Vagina (tissue), 2 donors: ENCODE results near the gene PLGRKT. TPM values are rescaled to one million over a fixed set of nuclear protein-coding genes. Genes with fewer than 3 reads are reported as not detected.

Experiments
- DNase-seq, 2 donors: peaks; one replicate each; pipeline ENCODE4 v3.0.0-alpha.2; 2017; ENCODE audit errors: extremely low spot score in 2 of 2
- H3K27ac ChIP-seq: fragments of 200-600 bp; sonication (generic); one replicate; pipeline ENCODE4 v1.5.1; 2019
- H3K27me3 ChIP-seq: fragments of 200-600 bp; sonication (generic); one replicate; pipeline ENCODE4 v1.5.1; 2019
- H3K36me3 ChIP-seq, 2 donors: fragments of 200-600 bp; sonication (generic); one replicate each; pipeline ENCODE4 v1.5.1; 2017 to 2019
- H3K4me1 ChIP-seq: fragments of 200-600 bp; sonication (generic); one replicate; pipeline ENCODE4 v1.5.1; 2019
- H3K4me3 ChIP-seq, 2 donors: fragments of 200-600 bp; sonication (generic); 1 replicate in 1 of 2; 2 replicates in 1 of 2; pipeline ENCODE4 v1.5.1; 2016 to 2019
- H3K9me3 ChIP-seq: fragments of 200-600 bp; sonication (generic); one replicate; pipeline ENCODE4 v1.5.1; 2019
- POLR2A ChIP-seq, 2 donors: fragments of 450-650 bp; IDR thresholded peaks; one replicate each; pipeline ENCODE4 v1.6.1; 2017; ENCODE audit warnings: antibody characterized with exemption in 2 of 2, mild to moderate bottlenecking in 2 of 2, moderate library complexity in 2 of 2
- POLR2AphosphoS5 ChIP-seq, 2 donors: sonication (generic); formaldehyde crosslinking; IDR thresholded peaks; one replicate each; pipeline ENCODE4 v1.9.0; 2017; ENCODE audit warnings: antibody characterized with exemption in 2 of 2, mild to moderate bottlenecking in 2 of 2, low read depth in 1 of 2; ENCODE audit not compliant: insufficient read depth in 1 of 2
- intact Hi-C: fragments of 100-400 bp; cut with DNase I; formaldehyde crosslinking; loops from one replicate; pipeline ENCODE4 v1.15.1; 2023
- total RNA-seq: library from RNA; depleted of rRNA; stranded (reverse); fragments of >200 nt; gene quantifications from one replicate; pipeline ENCODE4 v1.2.3, GENCODE V29; 2016
- TF ChIP-seq, protein P1 (sequence below), 3 experiments: fragments of 450-650 bp in 2 of 3; fragments of 200-600 bp in 1 of 3; sonication (generic) in 1 of 3; IDR thresholded peaks; one replicate each; pipeline ENCODE4 v1.5.1; 2017 to 2019; ENCODE audit warnings: antibody characterized with exemption in 3 of 3, mild to moderate bottlenecking in 2 of 3, moderate library complexity in 2 of 3

PLGRKT gene
- total RNA-seq, 1 donor from 2014 or later: 10.1 TPM

DNA sequence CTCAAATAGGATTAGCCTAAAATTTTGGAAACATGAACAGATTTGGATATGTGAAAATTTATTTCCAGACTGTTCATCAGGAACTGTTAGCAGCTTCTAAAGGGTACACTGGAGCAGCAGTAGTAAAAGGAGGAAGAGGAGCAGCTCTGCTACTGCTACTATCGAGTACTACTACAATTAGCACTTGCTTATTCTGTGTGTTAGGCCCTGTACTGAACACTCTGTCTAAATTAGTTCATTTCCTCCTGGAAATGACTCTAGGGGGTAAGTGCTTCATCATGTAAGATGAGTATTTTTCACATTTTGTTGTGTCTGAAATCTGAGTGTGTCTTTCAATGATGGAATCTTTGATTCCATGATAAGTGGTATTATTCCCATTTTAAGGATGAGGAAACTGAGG, 22.4 kb upstream of the PLGRKT start:
- no peak for DNase-seq
- H3K27ac ChIP-seq: no peak overlapping the region
- no peaks in the 10 kb centered on the region for H3K9me3 ChIP-seq
- peaks cover 4 to 6% of the 10 kb centered on the region in 2 donors for H3K36me3 ChIP-seq
- H3K4me1 ChIP-seq: no peaks in the 10 kb centered on the region
- H3K27me3 ChIP-seq: no peaks in the 10 kb centered on the region
- no peak overlapping the region for H3K4me3 ChIP-seq
- no peak for TF ChIP-seq POLR2AphosphoS5 (IDR thresholded peaks at IDR 0.05; ENCODE audit: insufficient read depth in 1 of 2, low read depth in 1 of 2)
- TF ChIP-seq POLR2A (IDR thresholded peaks at IDR 0.05): no peak
- TF ChIP-seq, protein P1, sequence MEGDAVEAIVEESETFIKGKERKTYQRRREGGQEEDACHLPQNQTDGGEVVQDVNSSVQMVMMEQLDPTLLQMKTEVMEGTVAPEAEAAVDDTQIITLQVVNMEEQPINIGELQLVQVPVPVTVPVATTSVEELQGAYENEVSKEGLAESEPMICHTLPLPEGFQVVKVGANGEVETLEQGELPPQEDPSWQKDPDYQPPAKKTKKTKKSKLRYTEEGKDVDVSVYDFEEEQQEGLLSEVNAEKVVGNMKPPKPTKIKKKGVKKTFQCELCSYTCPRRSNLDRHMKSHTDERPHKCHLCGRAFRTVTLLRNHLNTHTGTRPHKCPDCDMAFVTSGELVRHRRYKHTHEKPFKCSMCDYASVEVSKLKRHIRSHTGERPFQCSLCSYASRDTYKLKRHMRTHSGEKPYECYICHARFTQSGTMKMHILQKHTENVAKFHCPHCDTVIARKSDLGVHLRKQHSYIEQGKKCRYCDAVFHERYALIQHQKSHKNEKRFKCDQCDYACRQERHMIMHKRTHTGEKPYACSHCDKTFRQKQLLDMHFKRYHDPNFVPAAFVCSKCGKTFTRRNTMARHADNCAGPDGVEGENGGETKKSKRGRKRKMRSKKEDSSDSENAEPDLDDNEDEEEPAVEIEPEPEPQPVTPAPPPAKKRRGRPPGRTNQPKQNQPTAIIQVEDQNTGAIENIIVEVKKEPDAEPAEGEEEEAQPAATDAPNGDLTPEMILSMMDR (IDR thresholded peaks at IDR 0.05): no peak
- intact Hi-C loops: no loop called here

DNA sequence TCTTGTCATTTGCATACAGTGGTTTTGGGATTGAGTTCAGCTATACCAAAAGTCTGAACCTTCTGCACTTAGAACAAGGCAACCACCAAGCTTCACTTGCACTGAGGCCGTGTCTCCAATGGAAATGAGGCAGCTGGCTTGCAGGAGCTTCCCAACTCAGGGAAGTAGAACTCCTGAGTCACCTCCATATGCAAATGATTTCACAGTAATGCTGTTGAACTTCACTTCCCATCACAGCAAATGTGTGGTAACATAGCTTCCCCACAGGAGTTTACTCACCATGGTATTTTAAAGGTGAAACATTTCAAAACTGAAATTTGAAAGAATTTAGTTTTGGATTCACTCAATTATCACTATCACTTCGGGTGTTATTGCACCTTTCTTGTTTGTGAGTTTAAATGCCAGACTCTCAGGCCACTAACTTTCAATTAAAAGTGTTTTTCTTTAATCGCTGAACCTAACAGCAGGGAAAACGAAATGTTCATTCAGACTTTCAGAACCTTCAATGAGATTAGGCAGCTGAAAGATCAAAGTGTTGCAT, 21.6 kb upstream of the PLGRKT start:
- Histone ChIP-seq H3K4me3 (no peak overlapping the region), H3K4me1 (no peaks in the 10 kb centered on the region), H3K27me3 (no peaks in the 10 kb centered on the region), H3K36me3 (peaks cover 4 to 6% of the 10 kb centered on the region in 2 donors), H3K9me3 (no peaks in the 10 kb centered on the region), H3K27ac (no peak overlapping the region)
- intact Hi-C loops: no loop called here
- TF ChIP-seq POLR2AphosphoS5 (IDR thresholded peaks at IDR 0.05; ENCODE audit: insufficient read depth in 1 of 2, low read depth in 1 of 2) (no peak), POLR2A (IDR thresholded peaks at IDR 0.05) (no peak)
- TF ChIP-seq, protein P1 (IDR thresholded peaks at IDR 0.05): no peak
- no peak for DNase-seq

DNA sequence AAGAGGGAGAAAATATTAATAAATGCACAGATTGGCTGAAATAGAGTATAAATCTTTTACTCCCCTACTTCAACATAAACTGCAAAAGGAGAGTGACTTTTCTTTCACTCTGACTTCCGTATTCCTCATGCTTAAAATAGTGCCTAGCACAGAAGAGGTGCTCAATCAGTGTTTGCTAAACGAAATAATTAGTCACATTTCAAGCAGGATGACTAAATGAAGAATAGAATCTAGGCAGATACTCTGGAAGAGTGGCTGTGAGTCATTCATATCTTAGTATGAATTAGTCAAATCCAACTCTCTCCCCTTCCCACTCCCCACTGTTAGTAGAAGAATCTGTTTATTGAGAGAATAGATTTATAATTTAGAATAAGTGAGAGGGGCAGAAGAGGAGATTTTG, 17.5 kb upstream of the PLGRKT start:
- DNase-seq: no peak
- no peaks in the 10 kb centered on the region for H3K9me3 ChIP-seq
- no peaks in the 10 kb centered on the region for H3K36me3 ChIP-seq
- no peak overlapping the region for H3K4me3 ChIP-seq
- peaks cover 11% of the 10 kb centered on the region for H3K4me1 ChIP-seq
- intact Hi-C loops: no loop called here
- TF ChIP-seq POLR2A (IDR thresholded peaks at IDR 0.05): no peak
- TF ChIP-seq, protein P1 (IDR thresholded peaks at IDR 0.05): no peak
- no peak for TF ChIP-seq POLR2AphosphoS5 (IDR thresholded peaks at IDR 0.05; ENCODE audit: insufficient read depth in 1 of 2, low read depth in 1 of 2)
- no peak overlapping the region for H3K27ac ChIP-seq
- H3K27me3 ChIP-seq: no peaks in the 10 kb centered on the region

DNA sequence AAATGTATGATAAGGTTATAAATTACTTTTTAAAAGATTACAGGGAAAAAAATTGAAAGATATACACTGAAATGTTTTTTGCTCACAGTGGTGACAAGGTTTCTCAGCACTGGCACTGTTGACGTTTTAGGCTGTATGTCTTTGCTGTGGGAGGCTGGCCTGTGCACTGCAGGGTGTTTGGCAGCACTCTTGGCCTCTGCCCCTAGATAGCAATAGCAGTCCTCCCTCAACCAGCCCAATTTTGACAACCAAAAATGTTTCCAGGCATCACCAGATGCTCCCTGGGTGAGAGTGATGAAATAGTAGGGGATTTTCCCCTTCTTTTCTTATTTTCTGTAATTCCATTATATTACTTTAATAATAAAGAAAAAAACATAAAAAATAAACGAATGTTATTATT, 15.9 kb upstream of the PLGRKT start:
- Histone ChIP-seq H3K27ac (no peak overlapping the region), H3K9me3 (no peaks in the 10 kb centered on the region), H3K4me1 (peaks cover 20% of the 10 kb centered on the region), H3K27me3 (no peaks in the 10 kb centered on the region), H3K4me3 (no peak overlapping the region), H3K36me3 (no peaks in the 10 kb centered on the region)
- intact Hi-C loops: no loop called here
- DNase-seq: no peak
- TF ChIP-seq POLR2A (IDR thresholded peaks at IDR 0.05): no peak
- TF ChIP-seq POLR2AphosphoS5 (IDR thresholded peaks at IDR 0.05; ENCODE audit: insufficient read depth in 1 of 2, low read depth in 1 of 2): no peak
- TF ChIP-seq, protein P1 (IDR thresholded peaks at IDR 0.05): no peak

DNA sequence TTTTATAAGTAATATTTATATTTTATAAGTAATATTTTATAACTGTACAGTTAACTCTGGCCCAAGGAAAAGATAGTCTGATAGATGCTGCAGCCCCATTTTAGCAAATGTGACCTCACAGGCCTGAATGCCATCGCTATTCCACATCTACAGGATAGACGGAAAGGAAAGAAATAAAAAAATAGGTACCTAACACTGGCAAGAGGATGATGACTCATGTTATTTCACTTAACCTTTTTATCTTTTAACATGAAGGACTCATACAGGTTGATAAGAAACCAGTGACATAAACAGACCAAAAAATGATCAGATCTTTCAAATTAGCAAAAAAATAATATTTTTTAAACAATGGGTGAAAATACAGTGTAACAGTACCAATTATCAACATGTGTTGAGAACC, 15.3 kb upstream of the PLGRKT start:
- Histone ChIP-seq H3K36me3 (no peaks in the 10 kb centered on the region), H3K27me3 (no peaks in the 10 kb centered on the region), H3K4me3 (no peak overlapping the region), H3K27ac (no peak overlapping the region), H3K4me1 (peaks cover 20% of the 10 kb centered on the region), H3K9me3 (no peaks in the 10 kb centered on the region)
- intact Hi-C loops: no loop called here
- DNase-seq: no peak
- no peak for TF ChIP-seq POLR2AphosphoS5 (IDR thresholded peaks at IDR 0.05; ENCODE audit: insufficient read depth in 1 of 2, low read depth in 1 of 2)
- TF ChIP-seq, protein P1 (IDR thresholded peaks at IDR 0.05): no peak
- TF ChIP-seq POLR2A (IDR thresholded peaks at IDR 0.05): no peak
